COLO668 (cell line): ENCODE results near the gene TUG1.

Source experiments
- DNase-seq: peaks from one replicate; lab custom pipeline; 2025; ENCODE audit not compliant: unreplicated experiment; lab: John Stamatoyannopoulos, UW

The TUG1 gene

GRCh38 chr22:30968924-30969531 is at the start of gene TUG1:
Gene TUG1 (plus strand): TSS chr22:30969265.
- peak; percentile 98 for DNase-seq

DNA sequence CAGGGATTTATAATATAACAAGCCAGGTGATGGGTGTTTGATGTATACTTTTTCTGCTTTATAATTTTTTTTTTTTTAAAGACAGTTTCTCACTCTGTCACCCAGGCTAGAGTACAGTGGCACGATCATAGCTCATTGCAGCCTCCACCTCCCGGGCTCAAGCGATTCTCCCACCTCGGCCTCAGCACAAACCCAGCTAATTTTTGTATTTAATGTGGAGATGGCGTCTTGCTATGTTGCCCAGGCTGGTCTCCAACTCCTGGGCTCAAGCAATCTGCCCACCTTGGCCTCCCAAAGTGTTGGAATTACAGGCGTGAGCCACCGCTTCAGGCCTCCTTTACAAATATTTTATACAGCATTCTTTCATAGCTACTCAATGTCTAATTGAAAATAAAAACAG is 49.1 kb upstream of the TUG1 start:
- no peak for DNase-seq

GRCh38 chr22:30920407-30920806 is 48.7 kb upstream of the TUG1 start:
- peak; percentile 66 for DNase-seq

GRCh38 chr22:30921108-30921507 is 48.0 kb upstream of the TUG1 start:
- DNase-seq: no peak

DNA sequence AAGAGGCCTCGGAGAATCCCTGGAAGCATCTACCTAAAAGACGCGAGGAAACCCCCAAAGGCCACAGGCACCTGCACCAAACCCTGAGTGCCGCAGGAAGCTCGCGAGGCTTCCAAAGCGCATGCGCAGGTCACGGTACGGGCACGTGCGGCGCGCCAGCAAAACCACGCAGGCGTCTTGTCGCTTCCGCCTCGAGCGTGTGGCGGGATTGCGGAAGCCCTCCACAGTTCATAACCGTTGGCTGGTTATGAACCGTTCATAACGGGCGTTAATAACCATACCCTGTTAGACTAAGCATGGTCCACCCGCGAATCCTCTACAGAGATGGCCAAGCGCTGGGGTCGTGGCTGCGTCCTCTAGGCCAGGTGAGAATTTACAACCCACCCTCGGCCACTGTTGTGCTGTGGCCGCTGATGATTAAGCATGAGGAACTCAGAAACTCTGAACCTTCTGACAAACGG is 46.9 kb upstream of the TUG1 start:
- no peak for DNase-seq

DNA sequence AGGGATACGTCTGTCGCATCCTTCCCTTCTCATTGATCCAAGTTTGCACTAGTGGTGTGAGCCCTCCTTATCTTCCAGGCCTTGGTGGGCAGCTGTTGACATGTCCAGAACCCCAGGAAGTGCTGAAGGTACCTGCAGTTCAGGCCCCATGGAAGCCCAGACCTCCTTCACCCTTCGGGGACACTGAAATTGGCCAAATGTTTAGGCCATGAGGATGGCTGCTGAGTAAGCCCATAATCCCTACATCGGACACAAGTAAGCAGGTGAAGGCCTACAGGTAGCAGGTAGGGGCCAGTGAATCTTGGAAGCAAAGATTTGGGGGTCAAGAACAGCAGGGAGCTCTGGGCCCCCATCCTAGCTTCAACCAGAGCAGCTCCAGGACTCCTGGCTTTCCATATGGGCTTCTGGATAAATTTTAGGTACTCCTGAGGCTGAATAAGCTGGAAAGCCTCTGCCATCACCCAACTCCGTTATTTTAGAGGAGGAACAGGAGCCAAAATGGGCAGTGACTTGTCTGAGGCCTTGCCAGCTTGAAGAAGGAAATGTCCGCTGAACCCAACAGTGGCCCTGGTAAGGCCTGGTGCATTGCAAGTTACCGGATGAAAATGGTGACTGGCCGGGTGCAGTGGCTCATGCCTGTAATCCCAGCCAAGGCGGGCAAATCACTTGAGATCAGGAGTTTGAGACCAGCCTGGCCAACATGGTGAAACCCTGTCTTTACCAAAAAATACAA is 45.7 kb upstream of the TUG1 start:
- DNase-seq: no peak

DNA sequence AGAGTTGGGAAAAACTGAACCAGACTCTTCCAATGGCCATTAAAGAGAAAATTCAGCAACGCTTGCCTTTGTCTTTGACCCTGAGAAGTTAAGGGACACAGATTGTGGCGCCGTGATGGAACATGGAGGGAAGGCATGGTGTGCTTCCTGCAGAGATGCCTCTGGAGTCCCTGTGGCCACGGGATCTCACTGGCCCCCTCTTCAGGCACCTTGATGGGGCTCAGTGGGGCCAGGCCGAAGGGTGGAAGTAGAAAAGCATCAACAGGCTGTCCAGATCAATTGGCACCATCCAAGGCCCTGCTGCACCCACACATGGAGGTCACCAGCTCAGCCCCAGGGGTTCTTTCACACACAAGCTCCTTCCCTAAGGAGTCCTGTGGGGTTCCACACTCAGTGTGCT is 43.4 kb upstream of the TUG1 start:
- DNase-seq: no peak

DNA sequence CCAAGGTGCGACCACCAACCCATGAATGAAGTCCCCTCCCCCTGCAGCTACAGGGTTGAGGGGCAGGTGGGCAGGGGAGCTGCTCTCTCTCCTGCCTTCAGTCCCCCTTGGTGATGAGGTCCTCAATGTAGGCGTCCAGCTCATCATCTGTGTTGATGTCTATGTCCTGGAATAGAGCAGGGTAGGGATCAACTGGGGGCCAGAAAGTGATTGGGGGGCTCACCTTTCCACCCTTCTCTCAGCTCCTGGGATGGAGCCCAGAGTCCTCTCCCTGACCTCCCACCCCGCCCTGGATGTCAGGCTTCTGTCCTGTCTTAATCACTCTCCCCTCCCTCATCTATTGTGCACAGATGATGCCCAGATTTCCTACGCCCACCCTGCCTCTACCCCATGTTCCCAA is 42.4 kb upstream of the TUG1 start:
- no peak for DNase-seq

DNA sequence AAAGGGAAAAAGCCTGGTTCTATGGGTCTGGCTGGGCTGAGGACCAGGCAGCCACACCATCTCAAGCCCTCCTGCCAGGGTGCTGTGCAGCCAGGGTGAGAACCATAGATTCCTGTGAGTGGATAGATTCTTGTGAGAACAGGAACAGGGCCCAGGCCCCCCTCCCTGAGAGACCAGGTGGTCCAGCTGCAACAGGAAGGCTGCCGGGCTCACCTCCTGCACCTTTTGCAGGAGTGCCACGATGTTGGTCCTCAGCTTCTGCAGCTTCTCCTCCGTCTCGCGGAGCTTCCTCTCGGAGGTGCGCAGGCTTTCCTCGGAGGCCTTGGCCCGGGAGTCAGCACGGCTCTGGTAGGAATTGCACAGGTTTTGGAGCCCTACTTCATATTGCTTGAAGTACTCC is 41.3 kb upstream of the TUG1 start:
- no peak for DNase-seq

GRCh38 chr22:30928401-30928800 is 40.7 kb upstream of the TUG1 start:
- no peak for DNase-seq

DNA sequence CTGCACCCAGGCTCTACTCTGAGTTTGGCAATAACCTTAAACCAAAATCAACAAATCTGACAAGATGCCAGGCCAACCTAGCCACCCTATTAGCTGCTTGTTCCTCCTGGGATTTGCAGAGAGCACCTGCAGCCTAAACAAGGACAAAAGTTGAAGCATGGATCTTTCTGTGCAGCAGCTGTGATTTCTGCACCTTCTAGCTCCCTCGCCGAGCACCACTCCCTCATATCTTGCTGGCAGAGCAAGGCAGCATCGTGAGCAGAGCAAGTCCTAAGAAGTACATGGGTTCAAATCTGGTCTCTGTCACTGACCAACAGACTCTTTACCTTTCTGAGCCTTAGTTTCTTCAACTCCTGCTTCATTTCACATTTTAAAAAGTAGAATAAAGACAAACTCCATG is 38.8 kb upstream of the TUG1 start:
- no peak for DNase-seq

GRCh38 chr22:30931541-30932300 is 37.3 kb upstream of the TUG1 start:
- DNase-seq: no peak

DNA sequence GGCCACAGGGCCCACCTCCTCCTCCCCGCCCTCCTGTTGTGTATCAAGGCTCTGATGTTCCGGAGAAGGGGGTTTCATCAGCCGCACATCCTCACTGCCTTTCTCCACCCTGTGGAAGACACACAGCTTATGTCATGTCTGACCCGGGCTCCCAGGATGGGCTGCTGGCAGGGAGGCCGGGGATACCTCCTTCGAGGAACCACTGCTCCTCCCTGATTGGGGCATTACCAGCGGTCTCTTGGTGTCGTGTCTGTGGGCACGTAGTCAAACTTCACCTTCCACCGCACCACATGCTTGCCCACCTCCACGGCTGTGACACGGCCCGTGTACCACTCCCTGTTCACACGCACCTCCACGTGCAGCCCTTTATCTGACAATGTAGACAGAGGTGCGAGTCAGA is 36.4 kb upstream of the TUG1 start:
- DNase-seq: no peak

GRCh38 chr22:30933457-30933856 is 35.6 kb upstream of the TUG1 start:
- DNase-seq: no peak

DNA sequence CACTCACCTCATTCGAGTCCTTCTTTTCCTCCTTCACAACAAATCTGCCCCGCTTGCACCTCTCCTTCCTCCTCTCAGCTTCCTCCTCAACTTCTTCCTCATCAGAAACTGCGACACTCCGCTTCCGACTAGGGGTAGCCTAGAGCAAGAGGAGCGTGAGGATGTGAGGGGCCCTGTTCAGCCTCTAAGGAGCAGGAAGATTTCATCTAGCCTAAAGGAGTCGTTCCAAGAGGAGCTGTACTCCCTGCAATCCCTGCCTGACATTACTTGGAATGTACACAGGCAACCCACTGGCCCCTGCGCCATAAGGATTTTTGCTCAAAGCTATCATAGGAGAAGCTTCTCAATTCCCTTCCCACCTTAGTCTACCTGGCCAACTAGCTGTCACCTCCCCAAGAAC is 35.0 kb upstream of the TUG1 start:
- no peak for DNase-seq

DNA sequence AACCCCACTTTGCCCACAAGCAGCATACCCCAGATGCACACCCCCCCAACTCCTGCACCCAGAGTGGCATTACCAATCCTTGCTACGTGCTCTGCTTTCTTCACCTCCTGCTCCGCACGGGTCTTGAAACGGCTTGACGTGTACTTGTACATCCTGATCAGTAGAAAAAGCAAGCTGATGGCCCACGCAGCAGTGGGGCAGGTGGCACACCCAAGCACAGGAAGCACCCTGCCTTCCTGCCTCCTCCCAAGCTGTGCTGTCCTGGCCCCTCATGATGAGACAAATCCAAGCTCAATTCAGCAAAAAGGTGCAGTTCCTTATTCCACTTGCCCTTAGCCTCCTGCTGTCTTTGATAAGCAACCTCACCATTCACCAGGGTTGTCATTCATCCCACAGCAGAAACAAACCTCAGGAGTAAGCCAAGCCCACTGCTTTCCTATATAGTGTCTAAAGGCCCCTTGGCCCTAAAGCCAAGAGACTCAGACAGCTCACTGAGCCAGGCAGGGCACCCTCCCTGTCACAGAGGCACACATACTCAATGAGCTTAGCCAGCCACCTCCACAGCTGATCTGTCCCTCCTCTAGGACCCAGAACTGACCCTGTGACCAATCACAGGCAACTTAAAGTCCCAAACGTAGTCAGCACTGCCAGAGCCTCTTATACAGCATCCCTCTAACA is 28.2 kb upstream of the TUG1 start:
- no peak for DNase-seq

- DNase-seq: no peak
These were observed 27.7 kb upstream of the TUG1 start for GRCh38 chr22:30941363-30941740.

GRCh38 chr22:30943368-30943767 is 25.7 kb upstream of the TUG1 start:
- DNase-seq: no peak

GRCh38 chr22:30944986-30945385 is 24.1 kb upstream of the TUG1 start:
- DNase-seq: no peak

- no peak for DNase-seq
These were observed 23.4 kb upstream of the TUG1 start for GRCh38 chr22:30945653-30946052.

- DNase-seq: no peak
These were observed 22.7 kb upstream of the TUG1 start for GRCh38 chr22:30946354-30946753.
